Loucy (cell line): ENCODE results near the gene TRPM6.

Experiments used
- H2AFZ ChIP-seq: fragments of 200-600 bp; sonication (generic); 2 replicates; pipeline ENCODE4 v1.6.0; 2016; ENCODE audit warnings: antibody characterized with exemption, mild to moderate bottlenecking, low read length, moderate library complexity
- H3F3A ChIP-seq: fragments of 200-600 bp; 2 replicates; pipeline ENCODE4 v1.6.0; 2016; ENCODE audit warnings: antibody characterized with exemption, low read depth, mild to moderate bottlenecking
- H3K27me3 ChIP-seq: fragments of 200-600 bp; sonication (generic); 2 replicates; pipeline ENCODE4 v1.6.1; 2014; ENCODE audit warnings: low read length, mild to moderate bottlenecking; ENCODE audit not compliant: insufficient read depth, poor library complexity, severe bottlenecking
- H3K36me3 ChIP-seq: fragments of 200-600 bp; sonication (generic); 2 replicates; pipeline ENCODE4 v1.6.1; 2016; ENCODE audit warnings: low read length; ENCODE audit not compliant: insufficient read depth
- H3K4me1 ChIP-seq: fragments of 200-600 bp; sonication (generic); 2 replicates; pipeline ENCODE4 v1.5.1; 2014; ENCODE audit warnings: low read length, mild to moderate bottlenecking; ENCODE audit not compliant: insufficient read depth, poor library complexity, severe bottlenecking
- H3K4me2 ChIP-seq: fragments of 200-600 bp; sonication (generic); 2 replicates; pipeline ENCODE4 v1.6.0; 2014; ENCODE audit warnings: antibody characterized with exemption, low read length, low read depth, mild to moderate bottlenecking; ENCODE audit not compliant: poor library complexity, severe bottlenecking
- H3K4me3 ChIP-seq: fragments of 200-600 bp; sonication (generic); 2 replicates; pipeline ENCODE4 v1.5.1; 2014; ENCODE audit warnings: low read length, mild to moderate bottlenecking, mixed read lengths; ENCODE audit not compliant: poor library complexity, severe bottlenecking
- H3K79me2 ChIP-seq: fragments of 200-600 bp; sonication (generic); 2 replicates; pipeline ENCODE4 v1.6.1; 2014; ENCODE audit warnings: low read length; ENCODE audit not compliant: insufficient read depth
- H3K9ac ChIP-seq: fragments of 200-600 bp; sonication (generic); 2 replicates; pipeline ENCODE4 v1.6.0; 2014; ENCODE audit warnings: mild to moderate bottlenecking, low read depth, low read length, moderate library complexity; ENCODE audit not compliant: poor library complexity, severe bottlenecking
- H3K9me2 ChIP-seq: fragments of 200-600 bp; sonication (generic); replicated peaks from 2 replicates; pipeline ENCODE4 v1.6.1; 2016; ENCODE audit warnings: low read depth, low read length, mixed read lengths
- H3K9me3 ChIP-seq: fragments of 200-600 bp; sonication (generic); 2 replicates; pipeline ENCODE4 v1.6.1; 2014; ENCODE audit warnings: mild to moderate bottlenecking, antibody characterized with exemption, low read length, low read depth; ENCODE audit not compliant: insufficient read depth
- H4K20me1 ChIP-seq: fragments of 200-600 bp; sonication (generic); 2 replicates; pipeline ENCODE4 v1.6.0; 2014; ENCODE audit warnings: antibody characterized with exemption, low read length, mild to moderate bottlenecking; ENCODE audit not compliant: insufficient read depth, poor library complexity, severe bottlenecking
- EZH2phosphoT487 ChIP-seq: fragments of 200-600 bp; IDR thresholded peaks from 2 replicates; pipeline ENCODE4 v1.6.1; 2018; ENCODE audit warnings: antibody characterized with exemption, mild to moderate bottlenecking, moderate library complexity, borderline replicate concordance
- TF ChIP-seq, protein P1 (sequence below): fragments of 200-600 bp; sonication (generic); conservative IDR thresholded peaks from 2 replicates; pipeline ENCODE4 v1.5.1; 2014; ENCODE audit warnings: mild to moderate bottlenecking, antibody characterized with exemption, low read length

TRPM6 gene

DNA sequence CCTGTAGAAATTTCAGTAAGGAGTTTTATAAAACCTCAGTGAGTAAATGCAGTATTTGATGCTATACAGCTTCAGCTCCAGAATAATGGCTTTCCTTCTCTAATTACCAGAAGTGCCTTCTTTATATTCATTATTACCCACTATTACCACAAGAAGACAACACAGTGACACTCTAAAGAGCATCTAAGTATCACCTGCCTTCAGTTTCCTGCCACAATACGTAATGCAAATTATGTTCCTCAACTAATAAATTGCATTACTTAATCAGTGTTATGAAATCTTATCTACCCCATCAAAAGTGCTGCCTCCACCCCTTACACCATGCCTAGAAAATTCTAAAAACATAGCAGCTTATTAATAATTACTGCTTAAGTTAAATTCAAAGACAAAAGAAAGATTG, 91.9 kb downstream of the TRPM6 start:
- no peak overlapping the region for H3K4me3 ChIP-seq
- TF ChIP-seq, protein P1, sequence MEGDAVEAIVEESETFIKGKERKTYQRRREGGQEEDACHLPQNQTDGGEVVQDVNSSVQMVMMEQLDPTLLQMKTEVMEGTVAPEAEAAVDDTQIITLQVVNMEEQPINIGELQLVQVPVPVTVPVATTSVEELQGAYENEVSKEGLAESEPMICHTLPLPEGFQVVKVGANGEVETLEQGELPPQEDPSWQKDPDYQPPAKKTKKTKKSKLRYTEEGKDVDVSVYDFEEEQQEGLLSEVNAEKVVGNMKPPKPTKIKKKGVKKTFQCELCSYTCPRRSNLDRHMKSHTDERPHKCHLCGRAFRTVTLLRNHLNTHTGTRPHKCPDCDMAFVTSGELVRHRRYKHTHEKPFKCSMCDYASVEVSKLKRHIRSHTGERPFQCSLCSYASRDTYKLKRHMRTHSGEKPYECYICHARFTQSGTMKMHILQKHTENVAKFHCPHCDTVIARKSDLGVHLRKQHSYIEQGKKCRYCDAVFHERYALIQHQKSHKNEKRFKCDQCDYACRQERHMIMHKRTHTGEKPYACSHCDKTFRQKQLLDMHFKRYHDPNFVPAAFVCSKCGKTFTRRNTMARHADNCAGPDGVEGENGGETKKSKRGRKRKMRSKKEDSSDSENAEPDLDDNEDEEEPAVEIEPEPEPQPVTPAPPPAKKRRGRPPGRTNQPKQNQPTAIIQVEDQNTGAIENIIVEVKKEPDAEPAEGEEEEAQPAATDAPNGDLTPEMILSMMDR: no peak
- no peak for TF ChIP-seq EZH2phosphoT487
- no peak overlapping the region for H3K4me2 ChIP-seq
- no peaks in the 10 kb centered on the region for H3F3A ChIP-seq
- H3K9me2 ChIP-seq: no peaks in the 10 kb centered on the region
- no peaks in the 10 kb centered on the region for H4K20me1 ChIP-seq
- no peaks in the 10 kb centered on the region for H3K36me3 ChIP-seq
- H3K27me3 ChIP-seq: no peaks in the 10 kb centered on the region
- H3K9me3 ChIP-seq: no peaks in the 10 kb centered on the region
- H3K4me1 ChIP-seq: peaks cover 3% of the 10 kb centered on the region
- H3K9ac ChIP-seq: no peak overlapping the region
- no peak overlapping the region for H2AFZ ChIP-seq
- no peaks in the 10 kb centered on the region for H3K79me2 ChIP-seq

DNA sequence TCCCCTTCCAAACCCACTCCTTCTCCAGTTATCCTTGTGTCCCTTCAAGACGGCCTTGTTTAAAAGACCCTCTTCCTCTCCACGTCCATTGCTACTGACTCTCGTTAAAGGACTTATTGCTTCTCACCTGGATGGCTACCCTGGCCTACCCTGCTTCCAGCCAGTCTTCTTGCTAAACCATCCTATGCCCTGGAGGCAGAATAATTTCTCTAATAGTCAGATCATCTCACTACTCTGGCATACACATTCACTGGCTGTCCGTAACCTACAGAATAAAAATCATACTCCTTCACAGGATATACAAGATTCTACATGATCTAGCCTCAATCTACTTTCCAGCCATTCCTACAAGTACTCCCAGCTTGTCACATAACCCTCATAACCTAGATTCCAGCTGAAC, 92.6 kb downstream of the TRPM6 start:
- Histone ChIP-seq H3K9me3 (no peaks in the 10 kb centered on the region), H3K4me2 (no peak overlapping the region), H3K27me3 (no peaks in the 10 kb centered on the region), H3K9ac (no peak overlapping the region), H4K20me1 (no peaks in the 10 kb centered on the region), H3K36me3 (no peaks in the 10 kb centered on the region), H3F3A (no peaks in the 10 kb centered on the region), H3K4me1 (peaks cover 3% of the 10 kb centered on the region), H3K79me2 (no peaks in the 10 kb centered on the region), H3K4me3 (no peak overlapping the region), H2AFZ (no peak overlapping the region), H3K9me2 (no peaks in the 10 kb centered on the region)
- TF ChIP-seq EZH2phosphoT487: no peak
- TF ChIP-seq, protein P1: no peak

DNA sequence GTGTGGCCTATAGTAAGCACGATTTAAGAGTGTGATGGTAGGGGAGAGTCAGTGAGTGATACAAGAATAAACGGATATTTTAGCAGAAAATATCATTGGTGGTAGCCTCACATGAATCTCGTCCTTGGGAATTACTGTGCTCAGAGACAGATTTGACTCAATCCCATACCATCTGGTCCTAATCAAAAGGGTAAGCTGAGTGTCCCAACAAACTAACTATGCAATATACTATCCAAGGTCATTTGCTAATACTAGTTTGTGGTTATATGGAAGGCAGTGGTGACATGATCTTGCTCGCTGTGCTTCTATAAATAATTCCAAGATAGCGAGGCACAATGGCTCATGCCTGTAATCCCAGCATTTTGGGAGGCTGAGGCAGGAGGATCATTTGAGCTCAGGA, 103.2 kb downstream of the TRPM6 start:
- Histone ChIP-seq H4K20me1 (no peaks in the 10 kb centered on the region), H3K4me3 (no peak overlapping the region), H3K36me3 (no peaks in the 10 kb centered on the region), H3K4me1 (no peaks in the 10 kb centered on the region), H3F3A (no peaks in the 10 kb centered on the region), H3K79me2 (no peaks in the 10 kb centered on the region), H3K27me3 (no peaks in the 10 kb centered on the region), H3K4me2 (no peak overlapping the region), H3K9me2 (no peaks in the 10 kb centered on the region), H2AFZ (no peak overlapping the region), H3K9me3 (no peaks in the 10 kb centered on the region), H3K9ac (no peak overlapping the region)
- TF ChIP-seq, protein P1: no peak
- TF ChIP-seq EZH2phosphoT487: no peak
